Measurements from ENCODE around the gene TAB2. TPM values are rescaled to one million over a fixed set of nuclear protein-coding genes. Genes with fewer than 3 reads are reported as not detected.
"Not testable (repeated sequence)": the region's sequence is repeated elsewhere in the genome, so short reads cannot be mapped to it uniquely, and the experiment has no call there.

Gene TAB2
- polyA plus RNA-seq, 3 donors from 2014 or later, result 1.1 to 8.5 (median 3.8) TPM

GRCh38 chr6:149332602-149333265 is 15.2 kb downstream of the TAB2 start:
- H3K4me3 Mint-ChIP-seq, result no peak overlapping the region
- H3K27ac Mint-ChIP-seq, result no peak overlapping the region

GRCh38 chr6:149333266-149333620 is 15.7 kb downstream of the TAB2 start:
- Mint-ChIP-seq H3K27me3 (ENCODE audit: low read depth in 3 of 3) (peaks cover 0 to 4% (median 0%) of the 10 kb centered on the region in 3 donors), H3K27ac (no peak overlapping the region), H3K9me3 (no peaks in the 10 kb centered on the region), H3K4me3 (peak overlapping the region in 1 of 5 donors; percentile 4), H3K36me3 (no peaks in the 10 kb centered on the region), H3K4me1 (peaks cover 83 to 96% of the 10 kb centered on the region in 2 donors)
- DNase-seq, result no peak

More at GRCh38 chr6:149332602-149333265, 15.2 kb downstream of the TAB2 start:
- H3K4me1 Mint-ChIP-seq, result peaks cover 81 to 96% of the 10 kb centered on the region in 2 donors
- DNase-seq, result no peak
- no peaks in the 10 kb centered on the region for H3K36me3 Mint-ChIP-seq
- no peaks in the 10 kb centered on the region for H3K9me3 Mint-ChIP-seq
- H3K27me3 Mint-ChIP-seq (ENCODE audit: low read depth in 3 of 3), result peaks cover 0 to 4% (median 0%) of the 10 kb centered on the region in 3 donors

GRCh38 chr6:149334201-149334600 is 16.7 kb downstream of the TAB2 start:
- Mint-ChIP-seq H3K9me3 (no peaks in the 10 kb centered on the region), H3K4me3 (peak overlapping the region in 1 of 5 donors; percentile 7), H3K27ac (no peak overlapping the region), H3K4me1 (peaks cover 80 to 95% of the 10 kb centered on the region in 2 donors), H3K36me3 (no peaks in the 10 kb centered on the region), H3K27me3 (ENCODE audit: low read depth in 3 of 3) (peaks cover 0 to 4% (median 0%) of the 10 kb centered on the region in 3 donors)
- no peak for DNase-seq

GRCh38 chr6:149334682-149335160 is 17.2 kb downstream of the TAB2 start:
- peaks cover 76 to 92% of the 10 kb centered on the region in 2 donors for H3K4me1 Mint-ChIP-seq
- no peak for DNase-seq
- no peaks in the 10 kb centered on the region for H3K36me3 Mint-ChIP-seq
- H3K9me3 Mint-ChIP-seq, result no peaks in the 10 kb centered on the region
- no peak overlapping the region for H3K27ac Mint-ChIP-seq
- peaks cover 0 to 4% (median 0%) of the 10 kb centered on the region in 3 donors for H3K27me3 Mint-ChIP-seq (ENCODE audit: low read depth in 3 of 3)
- peak overlapping the region in 1 of 5 donors; percentile 12 for H3K4me3 Mint-ChIP-seq

- no peak for DNase-seq
- Mint-ChIP-seq H3K36me3 (no peaks in the 10 kb centered on the region), H3K4me3 (peak overlapping the region in 2 of 5 donors; percentile 2 to 35), H3K27ac (peak overlapping the region in 2 of 6 donors; percentile 19 to 38), H3K27me3 (ENCODE audit: low read depth in 3 of 3) (peaks cover 0 to 4% (median 0%) of the 10 kb centered on the region in 3 donors), H3K9me3 (no peaks in the 10 kb centered on the region), H3K4me1 (peaks cover 74 to 92% of the 10 kb centered on the region in 2 donors)
Measured at GRCh38 chr6:149335924-149336608, 18.6 kb downstream of the TAB2 start.

GRCh38 chr6:149336609-149336928 is 19.1 kb downstream of the TAB2 start:
- Mint-ChIP-seq H3K9me3 (no peaks in the 10 kb centered on the region), H3K4me3 (peak overlapping the region in 2 of 5 donors; percentile 2 to 35), H3K36me3 (no peaks in the 10 kb centered on the region), H3K4me1 (peaks cover 73 to 92% of the 10 kb centered on the region in 2 donors), H3K27me3 (ENCODE audit: low read depth in 3 of 3) (peaks cover 0 to 4% (median 1%) of the 10 kb centered on the region in 3 donors), H3K27ac (peak overlapping the region in 2 of 6 donors; percentile 19 to 27)
- no peak for DNase-seq

- Mint-ChIP-seq H3K4me1 (peaks cover 73 to 92% of the 10 kb centered on the region in 2 donors), H3K9me3 (no peaks in the 10 kb centered on the region), H3K27ac (peak overlapping the region in 1 of 6 donors; percentile 47), H3K27me3 (ENCODE audit: low read depth in 3 of 3) (peaks cover 0 to 4% (median 3%) of the 10 kb centered on the region in 3 donors), H3K36me3 (no peaks in the 10 kb centered on the region), H3K4me3 (no peak overlapping the region)
- DNase-seq, result no peak
Measured at GRCh38 chr6:149337320-149337719, 19.8 kb downstream of the TAB2 start.

- Mint-ChIP-seq H3K27me3 (ENCODE audit: low read depth in 3 of 3) (peaks cover 0 to 3% (median 0%) of the 10 kb centered on the region in 3 donors), H3K4me1 (peaks cover 62 to 88% of the 10 kb centered on the region in 2 donors), H3K27ac (no peak overlapping the region), H3K4me3 (peak overlapping the region in 1 of 5 donors; percentile 3), H3K36me3 (no peaks in the 10 kb centered on the region), H3K9me3 (no peaks in the 10 kb centered on the region)
- DNase-seq, result no peak
Measured at GRCh38 chr6:149340200-149340599, 22.7 kb downstream of the TAB2 start.

GRCh38 chr6:149342525-149342924 is 25.0 kb downstream of the TAB2 start:
- H3K27ac Mint-ChIP-seq, result peak overlapping the region in 1 of 6 donors; percentile 11
- DNase-seq, result no peak
- H3K4me1 Mint-ChIP-seq, result peaks cover 54 to 86% of the 10 kb centered on the region in 2 donors
- peaks cover 0 to 4% (median 0%) of the 10 kb centered on the region in 3 donors for H3K36me3 Mint-ChIP-seq
- H3K4me3 Mint-ChIP-seq, result peak overlapping the region in 1 of 5 donors; percentile 9
- H3K27me3 Mint-ChIP-seq (ENCODE audit: low read depth in 3 of 3), result peaks cover 0 to 3% (median 0%) of the 10 kb centered on the region in 3 donors
- H3K9me3 Mint-ChIP-seq, result no peaks in the 10 kb centered on the region

GRCh38 chr6:149343501-149343900 is 26.0 kb downstream of the TAB2 start:
- H3K4me3 Mint-ChIP-seq, result no peak overlapping the region
- peaks cover 0 to 4% (median 0%) of the 10 kb centered on the region in 3 donors for H3K36me3 Mint-ChIP-seq
- H3K27ac Mint-ChIP-seq, result no peak overlapping the region
- DNase-seq, result no peak
- no peaks in the 10 kb centered on the region for H3K9me3 Mint-ChIP-seq
- H3K27me3 Mint-ChIP-seq (ENCODE audit: low read depth in 3 of 3), result peaks cover 0 to 3% (median 0%) of the 10 kb centered on the region in 3 donors
- H3K4me1 Mint-ChIP-seq, result peaks cover 49 to 83% of the 10 kb centered on the region in 2 donors

GRCh38 chr6:149346078-149346477 is 28.6 kb downstream of the TAB2 start:
- Mint-ChIP-seq H3K4me1 (peaks cover 46 to 82% of the 10 kb centered on the region in 2 donors), H3K4me3 (peak overlapping the region in 2 of 5 donors; percentile 7 to 33), H3K36me3 (peaks cover 0 to 4% (median 0%) of the 10 kb centered on the region in 3 donors), H3K27ac (peak overlapping the region in 1 of 6 donors; percentile 76), H3K9me3 (no peaks in the 10 kb centered on the region), H3K27me3 (ENCODE audit: low read depth in 3 of 3) (peaks cover 0 to 3% (median 0%) of the 10 kb centered on the region in 3 donors)
- no peak for DNase-seq

- DNase-seq, result no peak
- Mint-ChIP-seq H3K4me3 (no peak overlapping the region), H3K27ac (no peak overlapping the region), H3K4me1 (peaks cover 37 to 80% of the 10 kb centered on the region in 2 donors), H3K27me3 (ENCODE audit: low read depth in 3 of 3) (no peaks in the 10 kb centered on the region), H3K9me3 (no peaks in the 10 kb centered on the region), H3K36me3 (peaks cover 0 to 4% (median 0%) of the 10 kb centered on the region in 3 donors)
Measured at GRCh38 chr6:149347067-149347466, 29.6 kb downstream of the TAB2 start.

- H3K4me3 Mint-ChIP-seq; H3K9me3 Mint-ChIP-seq; H3K36me3 Mint-ChIP-seq; H3K27me3 Mint-ChIP-seq (ENCODE audit: low read depth in 3 of 3); DNase-seq: not testable (repeated sequence)
- peaks cover 37 to 78% of the 10 kb centered on the region in 2 donors for H3K4me1 Mint-ChIP-seq
- peak overlapping the region in 1 of 6 donors; percentile 32 for H3K27ac Mint-ChIP-seq
Measured at GRCh38 chr6:149349279-149349678, 31.8 kb downstream of the TAB2 start.

- H3K36me3 Mint-ChIP-seq, result no peaks in the 10 kb centered on the region
- H3K9me3 Mint-ChIP-seq, result no peaks in the 10 kb centered on the region
- H3K4me1 Mint-ChIP-seq, result peaks cover 36 to 83% of the 10 kb centered on the region in 2 donors
Measured at GRCh38 chr6:149354009-149354408, 36.5 kb downstream of the TAB2 start.

More at GRCh38 chr6:149354009-149354408, 36.5 kb downstream of the TAB2 start:
- Mint-ChIP-seq H3K27ac (peak overlapping the region in 1 of 6 donors; percentile 12), H3K4me3 (no peak overlapping the region), H3K27me3 (ENCODE audit: low read depth in 3 of 3) (no peaks in the 10 kb centered on the region)
- no peak for DNase-seq

Measured in immature natural killer cell (primary cell).